Neural progenitor cell (in vitro differentiated cells): ENCODE measurements around the gene NPIPB2. TPM values are rescaled to one million over a fixed set of nuclear protein-coding genes. Genes with fewer than 3 reads are reported as not detected.

Source experiments
- DNase-seq: peaks from one replicate; pipeline ENCODE4 v3.0.0-alpha.2; 2016; ENCODE audit warnings: low spot score
- H2AFZ ChIP-seq: fragments of 200-600 bp; sonication (generic); replicated peaks from 2 replicates; pipeline ENCODE4 v1.6.1; 2016; ENCODE audit warnings: antibody characterized with exemption
- H3F3A ChIP-seq: fragments of 200-600 bp; sonication (generic); 2 replicates; pipeline ENCODE4 v1.6.1; 2016; ENCODE audit warnings: antibody characterized with exemption, low read depth
- H3K27ac ChIP-seq: fragments of 200-600 bp; sonication (generic); 2 replicates; pipeline ENCODE4 v1.5.1; 2016; ENCODE audit warnings: mild to moderate bottlenecking
- H3K27me3 ChIP-seq: fragments of 200-600 bp; sonication (generic); 2 replicates; pipeline ENCODE4 v1.6.1; 2016; ENCODE audit warnings: mild to moderate bottlenecking, moderate library complexity
- H3K36me3 ChIP-seq: fragments of 200-600 bp; sonication (generic); 2 replicates; pipeline ENCODE4 v1.5.1; 2016
- H3K4me1 ChIP-seq: fragments of 200-600 bp; sonication (generic); 2 replicates; pipeline ENCODE4 v1.6.1; 2016; ENCODE audit warnings: mixed run types
- H3K4me2 ChIP-seq: fragments of 200-600 bp; sonication (generic); 2 replicates; pipeline ENCODE4 v1.6.1; 2016
- H3K4me3 ChIP-seq: fragments of 200-600 bp; sonication (generic); 2 replicates; pipeline ENCODE4 v1.5.1; 2016
- H3K79me2 ChIP-seq: fragments of 200-600 bp; sonication (generic); 2 replicates; pipeline ENCODE4 v1.6.1; 2016; ENCODE audit warnings: low read depth
- H3K9ac ChIP-seq: fragments of 200-600 bp; sonication (generic); 2 replicates; pipeline ENCODE4 v1.6.1; 2016
- H3K9me3 ChIP-seq: fragments of 200-600 bp; sonication (generic); 2 replicates; pipeline ENCODE4 v1.5.1; 2016; ENCODE audit warnings: low read depth
- H4K20me1 ChIP-seq: fragments of 200-600 bp; sonication (generic); 2 replicates; pipeline ENCODE4 v1.6.1; 2016; ENCODE audit warnings: low read depth
- H3K27ac Mint-ChIP-seq: 3 replicates; pipeline ENCODE4 v1.8.0; 2021; ENCODE audit warnings: mixed read lengths
- H3K27me3 Mint-ChIP-seq: 2 replicates; pipeline ENCODE4 v1.8.0; 2022; ENCODE audit warnings: low read depth, mild to moderate bottlenecking, inconsistent platforms, moderate library complexity, mixed read lengths; ENCODE audit not compliant: insufficient read depth
- H3K36me3 Mint-ChIP-seq: 3 replicates; pipeline ENCODE4 v1.8.0; 2021; ENCODE audit warnings: mixed read lengths
- H3K4me1 Mint-ChIP-seq: 3 replicates; pipeline ENCODE4 v1.8.0; 2021; ENCODE audit warnings: mixed read lengths
- H3K4me3 Mint-ChIP-seq: 3 replicates; pipeline ENCODE4 v1.8.0; 2021; ENCODE audit warnings: mild to moderate bottlenecking, moderate library complexity, mixed read lengths
- H3K9me3 Mint-ChIP-seq: 3 replicates; pipeline ENCODE4 v1.8.0; 2020; ENCODE audit warnings: mixed read lengths
- CTCF ChIP-seq: fragments of 200-600 bp; sonication (generic); IDR thresholded peaks from 2 replicates; pipeline ENCODE4 v1.5.1; 2017; ENCODE audit warnings: antibody characterized with exemption, mild to moderate bottlenecking
- EZH2 ChIP-seq: fragments of 200-600 bp; sonication (generic); IDR thresholded peaks from 2 replicates; pipeline ENCODE4 v1.6.1; 2017; ENCODE audit warnings: antibody characterized with exemption, mild to moderate bottlenecking, moderate library complexity
- EZH2phosphoT487 ChIP-seq: fragments of 200-600 bp; sonication (generic); IDR thresholded peaks from 2 replicates; pipeline ENCODE4 v1.6.1; 2017; ENCODE audit warnings: antibody characterized with exemption
- total RNA-seq: library from RNA; depleted of rRNA; stranded (reverse); fragments of >200 nt; gene quantifications from 2 replicates; pipeline ENCODE4 v1.2.3, GENCODE V29; 2015; ENCODE audit warnings: low replicate concordance

The NPIPB2 gene
- total RNA-seq, 1 donor from 2014 or later, result 7.3 TPM

- H3K4me2 ChIP-seq, result no peak overlapping the region
- peaks cover 68% of the 10 kb centered on the region for H4K20me1 ChIP-seq
Observed at GRCh38 chr16:11907160-11907970, 34.5 kb downstream of the NPIPB2 start.

GRCh38 chr16:11903906-11904305 is 37.9 kb downstream of the NPIPB2 start:
- H3K79me2 ChIP-seq, result peaks cover 97% of the 10 kb centered on the region
- Mint-ChIP-seq H3K4me1 (no peaks in the 10 kb centered on the region), H3K9me3 (no peaks in the 10 kb centered on the region), H3K4me3 (no peak overlapping the region), H3K27ac (no peak overlapping the region), H3K27me3 (no peaks in the 10 kb centered on the region), H3K36me3 (peaks cover 5% of the 10 kb centered on the region)
- no peak for TF ChIP-seq EZH2phosphoT487
- TF ChIP-seq EZH2, result no peak
- TF ChIP-seq CTCF, result no peak
- no peak overlapping the region for H3K27ac ChIP-seq
- no peaks in the 10 kb centered on the region for H3K9me3 ChIP-seq
- no peak overlapping the region for H3K9ac ChIP-seq
- H2AFZ ChIP-seq, result no peak overlapping the region
- no peaks in the 10 kb centered on the region for H3F3A ChIP-seq
- no peak for DNase-seq
- no peaks in the 10 kb centered on the region for H3K4me1 ChIP-seq
- no peak overlapping the region for H3K4me2 ChIP-seq
- H3K36me3 ChIP-seq, result no peaks in the 10 kb centered on the region
- H4K20me1 ChIP-seq, result peaks cover 65% of the 10 kb centered on the region
- no peaks in the 10 kb centered on the region for H3K27me3 ChIP-seq
- no peak overlapping the region for H3K4me3 ChIP-seq

More at GRCh38 chr16:11907160-11907970, 34.5 kb downstream of the NPIPB2 start:
- Histone ChIP-seq H3K4me3 (no peak overlapping the region), H3K9ac (no peak overlapping the region), H3K9me3 (no peaks in the 10 kb centered on the region), H3K79me2 (peaks cover 98% of the 10 kb centered on the region), H3F3A (no peaks in the 10 kb centered on the region), H3K4me1 (peaks cover 7% of the 10 kb centered on the region), H3K27me3 (no peaks in the 10 kb centered on the region), H2AFZ (no peak overlapping the region), H3K27ac (no peak overlapping the region), H3K36me3 (no peaks in the 10 kb centered on the region)
- Mint-ChIP-seq H3K9me3 (no peaks in the 10 kb centered on the region), H3K36me3 (peaks cover 7% of the 10 kb centered on the region), H3K4me1 (peaks cover 11% of the 10 kb centered on the region), H3K4me3 (no peak overlapping the region), H3K27me3 (no peaks in the 10 kb centered on the region), H3K27ac (no peak overlapping the region)
- DNase-seq, result no peak
- TF ChIP-seq EZH2, result no peak

GRCh38 chr16:11901091-11901490 is 40.8 kb downstream of the NPIPB2 start:
- H3K27me3 Mint-ChIP-seq, result no peaks in the 10 kb centered on the region
- H3K36me3 ChIP-seq, result peaks cover 3% of the 10 kb centered on the region
- H3K4me1 ChIP-seq, result no peaks in the 10 kb centered on the region
- H3K27ac Mint-ChIP-seq, result no peak overlapping the region
- H3K27ac ChIP-seq, result no peak overlapping the region
- H3F3A ChIP-seq, result no peaks in the 10 kb centered on the region
- no peak for DNase-seq
- no peak overlapping the region for H3K9ac ChIP-seq
- H2AFZ ChIP-seq, result no peak overlapping the region
- H3K36me3 Mint-ChIP-seq, result peaks cover 7% of the 10 kb centered on the region
- no peaks in the 10 kb centered on the region for H3K9me3 ChIP-seq
- H3K4me2 ChIP-seq, result no peak overlapping the region
- H3K27me3 ChIP-seq, result no peaks in the 10 kb centered on the region
- no peaks in the 10 kb centered on the region for H3K4me1 Mint-ChIP-seq
- no peaks in the 10 kb centered on the region for H3K9me3 Mint-ChIP-seq
- peaks cover 90% of the 10 kb centered on the region for H3K79me2 ChIP-seq
- TF ChIP-seq EZH2, result no peak
- no peak for TF ChIP-seq EZH2phosphoT487
- TF ChIP-seq CTCF, result no peak
- H4K20me1 ChIP-seq, result peaks cover 58% of the 10 kb centered on the region
- no peak overlapping the region for H3K4me3 Mint-ChIP-seq
- no peak overlapping the region for H3K4me3 ChIP-seq
